ENCODE data around the gene COL4A6. TPM values are rescaled to one million over a fixed set of nuclear protein-coding genes. Genes with fewer than 3 reads are reported as not detected.

COL4A6 gene
- total and polyA plus RNA-seq, 10 donors, result 0.15 to 4.8 (median 0.84) TPM

GRCh38 chrX:108415146-108415545 is 23.1 kb downstream of the COL4A6 start:
- no peak for DNase-seq
- Histone ChIP-seq H3K36me3 (no peaks in the 10 kb centered on the region), H3K27ac (no peak overlapping the region), H3K9me3 (no peaks in the 10 kb centered on the region), H3K4me1 (no peaks in the 10 kb centered on the region), H3K4me3 (no peak overlapping the region), H3K27me3 (replicated peaks in 1 of 7) (peaks cover 0 to 9% (median 0%) of the 10 kb centered on the region in 7 donors)
- TF ChIP-seq POLR2A (IDR thresholded peaks at IDR 0.05), result no peak
- intact Hi-C loops (cut with DNase I; ENCODE audit: low total_unique reads), result no loop called here
- 52 to 86% (median 57%) methylated on average over 1 of the region's 1 CpG for WGBS, 5 donors

GRCh38 chrX:108412783-108413182 is 25.4 kb downstream of the COL4A6 start:
- DNase-seq, result no peak
- no peaks in the 10 kb centered on the region for H3K9me3 ChIP-seq
- TF ChIP-seq CTCF (IDR thresholded peaks at IDR 0.05 in 8 of 11, conservative IDR thresholded peaks at IDR 0.05 in 3 of 11), result no peak
- TF ChIP-seq POLR2AphosphoS5 (IDR thresholded peaks at IDR 0.05), result no peak
- no peak for TF ChIP-seq POLR2A (IDR thresholded peaks at IDR 0.05)
- no peak overlapping the region for H3K4me3 ChIP-seq
- H3K27me3 ChIP-seq (replicated peaks in 1 of 7), result peaks cover 0 to 10% (median 0%) of the 10 kb centered on the region in 7 donors
- H3K36me3 ChIP-seq, result no peaks in the 10 kb centered on the region
- no peaks in the 10 kb centered on the region for H3K4me1 ChIP-seq
- H3K27ac ChIP-seq, result no peak overlapping the region
- intact Hi-C loops (cut with DNase I; ENCODE audit: low total_unique reads), result no loop called here

- no peaks in the 10 kb centered on the region for H3K9me3 ChIP-seq
- intact Hi-C loops (cut with DNase I; ENCODE audit: low total_unique reads), result no loop called here
- H3K36me3 ChIP-seq, result no peaks in the 10 kb centered on the region
- H3K4me1 ChIP-seq, result no peaks in the 10 kb centered on the region
- no peak overlapping the region for H3K27ac ChIP-seq
- no peak for DNase-seq
- no peak overlapping the region for H3K4me3 ChIP-seq
- 64 to 100% (median 89%) methylated on average over 1 of the region's 1 CpG for WGBS, 5 donors
- H3K27me3 ChIP-seq (replicated peaks in 1 of 7), result no peaks in the 10 kb centered on the region
- TF ChIP-seq POLR2A (IDR thresholded peaks at IDR 0.05) (no peak), CTCF (IDR thresholded peaks at IDR 0.05 in 8 of 11, conservative IDR thresholded peaks at IDR 0.05 in 3 of 11) (no peak), POLR2AphosphoS5 (IDR thresholded peaks at IDR 0.05) (no peak)
Measured at GRCh38 chrX:108399418-108400165, 38.6 kb downstream of the COL4A6 start.

- TF ChIP-seq POLR2AphosphoS5 (IDR thresholded peaks at IDR 0.05) (no peak), CTCF (IDR thresholded peaks at IDR 0.05 in 8 of 11, conservative IDR thresholded peaks at IDR 0.05 in 3 of 11) (no peak), POLR2A (IDR thresholded peaks at IDR 0.05) (no peak)
- no peak overlapping the region for H3K4me3 ChIP-seq
- H3K27me3 ChIP-seq (replicated peaks in 1 of 7), result no peaks in the 10 kb centered on the region
- H3K4me1 ChIP-seq, result no peaks in the 10 kb centered on the region
- no peak overlapping the region for H3K27ac ChIP-seq
- intact Hi-C loops (cut with DNase I; ENCODE audit: low total_unique reads), result no loop called here
- H3K9me3 ChIP-seq, result no peaks in the 10 kb centered on the region
- no peak for DNase-seq
- no peaks in the 10 kb centered on the region for H3K36me3 ChIP-seq
- 59 to 87% (median 77%) methylated on average over 6 of the region's 6 CpGs for WGBS, 5 donors
Measured at GRCh38 chrX:108397627-108398391, 40.4 kb downstream of the COL4A6 start.
